ENCODE data around the gene HEXIM2. TPM values are rescaled to one million over a fixed set of nuclear protein-coding genes. Genes with fewer than 3 reads are reported as not detected.

HEXIM2 gene
- total RNA-seq, 2 donors from 2014 or later: 1.5 TPM; not detected in 1

DNA sequence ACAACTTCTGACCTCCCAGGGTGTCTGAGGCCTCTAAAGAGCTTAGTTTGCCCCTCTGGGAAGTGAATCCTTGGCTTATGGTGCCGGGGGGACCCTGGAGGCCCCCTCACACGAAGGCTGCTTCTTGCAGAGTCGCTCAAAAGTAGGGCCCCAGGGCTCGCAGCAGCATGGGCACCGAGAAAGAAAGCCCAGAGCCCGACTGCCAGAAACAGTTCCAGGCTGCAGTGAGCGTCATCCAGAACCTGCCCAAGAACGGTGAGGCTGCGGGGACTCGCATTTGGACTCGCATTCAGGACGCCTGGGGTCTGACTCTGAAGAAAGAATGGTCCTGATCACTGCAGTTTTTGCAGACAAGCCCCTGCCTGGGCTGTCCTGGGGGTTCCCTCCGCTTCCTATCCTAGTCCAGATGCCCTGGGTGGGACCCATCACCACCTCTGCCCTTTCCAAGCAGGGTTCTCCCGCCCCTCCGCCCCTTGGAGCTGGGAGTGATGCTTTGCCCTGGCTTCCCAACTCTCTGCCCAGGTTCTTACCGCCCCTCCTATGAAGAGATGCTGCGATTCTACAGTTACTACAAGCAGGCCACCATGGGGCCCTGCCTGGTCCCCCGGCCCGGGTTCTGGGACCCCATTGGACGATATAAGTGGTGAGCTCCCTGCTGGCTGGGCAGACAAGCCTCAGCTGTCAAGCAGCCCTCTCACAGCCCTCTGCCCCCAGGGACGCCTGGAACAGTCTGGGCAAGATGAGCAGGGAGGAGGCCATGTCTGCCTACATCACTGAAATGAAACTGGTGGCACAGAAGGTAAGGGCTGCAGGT is 25.5 kb upstream of the HEXIM2 start:
- DNase-seq (ENCODE audit: low spot score): no peak
- H3K4me3 ChIP-seq: peak overlapping the region; percentile 95
- TF ChIP-seq, protein P1, sequence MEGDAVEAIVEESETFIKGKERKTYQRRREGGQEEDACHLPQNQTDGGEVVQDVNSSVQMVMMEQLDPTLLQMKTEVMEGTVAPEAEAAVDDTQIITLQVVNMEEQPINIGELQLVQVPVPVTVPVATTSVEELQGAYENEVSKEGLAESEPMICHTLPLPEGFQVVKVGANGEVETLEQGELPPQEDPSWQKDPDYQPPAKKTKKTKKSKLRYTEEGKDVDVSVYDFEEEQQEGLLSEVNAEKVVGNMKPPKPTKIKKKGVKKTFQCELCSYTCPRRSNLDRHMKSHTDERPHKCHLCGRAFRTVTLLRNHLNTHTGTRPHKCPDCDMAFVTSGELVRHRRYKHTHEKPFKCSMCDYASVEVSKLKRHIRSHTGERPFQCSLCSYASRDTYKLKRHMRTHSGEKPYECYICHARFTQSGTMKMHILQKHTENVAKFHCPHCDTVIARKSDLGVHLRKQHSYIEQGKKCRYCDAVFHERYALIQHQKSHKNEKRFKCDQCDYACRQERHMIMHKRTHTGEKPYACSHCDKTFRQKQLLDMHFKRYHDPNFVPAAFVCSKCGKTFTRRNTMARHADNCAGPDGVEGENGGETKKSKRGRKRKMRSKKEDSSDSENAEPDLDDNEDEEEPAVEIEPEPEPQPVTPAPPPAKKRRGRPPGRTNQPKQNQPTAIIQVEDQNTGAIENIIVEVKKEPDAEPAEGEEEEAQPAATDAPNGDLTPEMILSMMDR (IDR thresholded peaks at IDR 0.05): no peak
- peaks cover 7 to 27% of the 10 kb centered on the region in 2 donors for H3K4me1 ChIP-seq (ENCODE audit: control insufficient read depth in 1 of 2, low read depth in 2 of 2)
- H3K27ac ChIP-seq: peak overlapping the region; percentile 82 to 88
- no peaks in the 10 kb centered on the region for H3K27me3 ChIP-seq (replicated peaks; ENCODE audit: insufficient read depth)
- ATAC-seq (ENCODE audit: insufficient number of reproducible peaks, low FRiP score, low read depth): no peak
- no peaks in the 10 kb centered on the region for H3K9me3 ChIP-seq
- no peaks in the 10 kb centered on the region for H3K36me3 ChIP-seq

DNA sequence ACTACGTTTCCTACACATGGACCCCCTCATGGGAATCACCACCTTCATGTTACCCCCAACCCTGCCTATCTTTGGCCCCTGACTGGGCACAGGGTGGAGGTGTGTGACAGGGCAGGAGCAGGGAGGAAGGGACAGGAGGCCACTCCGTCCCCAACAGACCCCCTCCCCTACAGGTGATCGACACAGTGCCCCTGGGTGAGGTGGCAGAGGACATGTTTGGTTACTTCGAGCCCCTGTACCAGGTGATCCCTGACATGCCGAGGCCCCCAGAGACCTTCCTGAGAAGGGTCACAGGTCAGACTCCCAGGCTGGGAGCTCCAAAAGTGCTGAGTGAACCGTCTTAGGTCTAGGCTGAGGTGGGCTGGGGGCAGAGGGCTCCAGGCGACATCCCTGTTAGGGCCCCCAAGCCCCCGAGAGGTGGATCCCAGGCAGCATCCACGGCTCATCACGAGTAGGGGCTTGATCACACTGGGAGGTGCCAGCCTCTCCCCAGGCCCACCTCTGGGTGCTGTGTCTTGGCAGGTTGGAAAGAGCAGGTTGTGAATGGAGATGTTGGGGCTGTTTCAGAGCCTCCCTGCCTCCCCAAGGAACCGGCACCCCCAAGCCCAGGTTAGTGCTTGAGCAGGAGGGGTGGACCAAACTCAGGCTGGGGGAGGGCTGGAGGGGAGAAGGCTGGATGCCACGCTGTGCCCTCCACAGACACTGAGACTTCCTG is 24.7 kb upstream of the HEXIM2 start:
- Histone ChIP-seq H3K27ac (no peak overlapping the region), H3K4me1 (ENCODE audit: control insufficient read depth in 1 of 2, low read depth in 2 of 2) (peaks cover 7 to 22% of the 10 kb centered on the region in 2 donors), H3K4me3 (no peak overlapping the region), H3K27me3 (replicated peaks; ENCODE audit: insufficient read depth) (no peaks in the 10 kb centered on the region), H3K36me3 (no peaks in the 10 kb centered on the region), H3K9me3 (no peaks in the 10 kb centered on the region)
- ATAC-seq (ENCODE audit: insufficient number of reproducible peaks, low FRiP score, low read depth) (no peak), DNase-seq (ENCODE audit: low spot score) (no peak)
- TF ChIP-seq, protein P1 (IDR thresholded peaks at IDR 0.05): no peak

DNA sequence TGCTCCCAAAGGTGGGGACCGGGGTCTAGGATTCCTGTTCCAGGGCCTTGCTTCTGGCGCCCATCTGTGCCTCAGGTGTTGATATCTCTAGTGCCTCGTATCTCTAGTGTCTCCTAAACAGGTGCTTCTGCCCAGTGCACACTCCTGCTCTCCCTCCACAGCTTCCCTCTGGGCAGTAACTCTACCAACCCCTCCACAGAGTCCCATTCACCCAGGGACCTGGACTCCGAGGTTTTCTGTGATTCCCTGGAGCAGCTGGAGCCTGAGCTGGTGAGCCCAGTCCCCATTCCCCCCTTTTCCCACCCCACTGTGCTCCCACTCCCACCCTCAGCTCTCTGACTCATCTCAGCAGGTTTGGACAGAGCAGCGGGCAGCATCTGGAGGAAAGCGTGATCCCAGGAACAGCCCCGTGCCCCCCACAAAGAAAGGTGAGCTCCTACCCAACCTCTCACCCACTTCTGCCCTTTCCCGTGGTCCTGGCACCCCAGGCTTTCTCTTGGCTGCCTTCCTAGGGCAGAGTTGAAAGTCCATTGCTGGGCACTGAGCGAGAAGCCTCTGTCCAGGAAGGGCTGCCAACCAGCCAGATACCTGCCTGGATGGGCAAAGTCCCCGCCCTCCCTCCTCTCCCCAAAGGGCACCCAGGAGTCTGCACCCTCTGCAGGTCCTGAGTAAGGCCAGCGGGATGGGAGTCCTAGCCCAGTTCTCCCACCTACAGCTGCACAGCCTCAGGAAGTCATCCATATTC is 23.9 kb upstream of the HEXIM2 start:
- Histone ChIP-seq H3K4me1 (ENCODE audit: control insufficient read depth in 1 of 2, low read depth in 2 of 2) (peaks cover 7 to 22% of the 10 kb centered on the region in 2 donors), H3K27me3 (replicated peaks; ENCODE audit: insufficient read depth) (no peaks in the 10 kb centered on the region), H3K36me3 (no peaks in the 10 kb centered on the region), H3K4me3 (no peak overlapping the region), H3K9me3 (no peaks in the 10 kb centered on the region), H3K27ac (no peak overlapping the region)
- no peak for ATAC-seq (ENCODE audit: insufficient number of reproducible peaks, low FRiP score, low read depth)
- no peak for DNase-seq (ENCODE audit: low spot score)
- TF ChIP-seq, protein P1 (IDR thresholded peaks at IDR 0.05): no peak

DNA sequence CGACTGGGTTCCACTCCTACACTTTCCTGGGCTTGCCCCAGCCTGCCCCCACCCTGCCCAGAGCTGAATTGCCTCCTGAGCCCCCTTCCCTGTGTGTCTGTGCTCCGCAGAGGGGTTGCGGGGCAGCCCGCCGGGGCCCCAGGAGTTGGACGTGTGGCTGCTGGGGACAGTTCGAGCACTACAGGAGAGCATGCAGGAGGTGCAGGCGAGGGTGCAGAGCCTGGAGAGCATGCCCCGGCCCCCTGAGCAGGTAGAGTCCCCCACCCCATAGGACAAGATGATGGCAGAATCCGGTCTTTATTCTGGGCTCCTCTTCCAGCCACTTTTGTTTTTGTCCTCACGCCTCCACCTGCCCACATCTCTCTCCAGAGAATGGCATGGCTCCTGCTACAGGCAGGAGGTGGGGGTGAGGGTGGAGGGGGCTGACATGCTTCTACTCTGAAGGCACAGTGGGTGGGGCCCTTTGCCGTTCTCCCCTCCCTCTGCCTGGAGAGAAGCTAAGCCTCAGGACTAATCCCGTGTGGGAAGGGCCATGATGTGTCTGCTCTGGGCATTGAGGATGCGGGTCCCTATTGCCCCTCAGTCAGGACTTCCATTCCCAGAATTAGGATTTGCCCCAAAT is 22.7 kb upstream of the HEXIM2 start:
- TF ChIP-seq, protein P1 (IDR thresholded peaks at IDR 0.05): no peak
- Histone ChIP-seq H3K4me1 (ENCODE audit: control insufficient read depth in 1 of 2, low read depth in 2 of 2) (peaks cover 7 to 25% of the 10 kb centered on the region in 2 donors), H3K27ac (no peak overlapping the region), H3K9me3 (no peaks in the 10 kb centered on the region), H3K36me3 (no peaks in the 10 kb centered on the region), H3K4me3 (no peak overlapping the region), H3K27me3 (replicated peaks; ENCODE audit: insufficient read depth) (no peaks in the 10 kb centered on the region)
- DNase-seq (ENCODE audit: low spot score) (no peak), ATAC-seq (ENCODE audit: insufficient number of reproducible peaks, low FRiP score, low read depth) (no peak)
